ENCODE data around the gene ZBTB8OS.
"Not testable (repeated sequence)": the region's sequence is repeated elsewhere in the genome, so short reads cannot be mapped to it uniquely, and the experiment has no call there.

The ZBTB8OS gene

DNA sequence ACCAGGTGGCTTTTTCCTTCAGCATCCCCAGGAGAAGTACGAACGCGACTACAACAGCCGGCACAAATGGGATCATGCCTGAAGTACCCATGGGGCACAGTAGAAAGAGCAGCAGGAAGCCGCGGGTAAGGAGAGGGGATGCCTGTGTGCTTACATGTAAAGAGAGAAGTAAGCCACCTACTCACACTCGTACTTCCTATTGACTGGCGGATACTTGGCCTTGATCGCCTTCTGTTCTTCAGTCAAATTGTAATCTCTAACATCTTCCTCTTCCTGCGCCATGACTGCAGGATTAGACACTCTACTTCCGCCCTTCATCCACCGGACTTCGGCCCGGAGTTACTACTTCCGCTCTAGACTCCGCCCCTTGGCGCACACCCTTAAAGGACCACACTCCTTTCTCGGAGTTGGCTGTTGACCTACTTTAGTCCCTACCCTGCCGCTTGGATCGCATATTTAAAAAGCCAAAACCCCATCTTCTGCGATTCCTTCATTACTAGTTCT, at the start of gene ZBTB8OS:
TSS of gene ZBTB8OS (minus strand) at position 303 of the 504 bp plus-strand sequence. CDS start at position 282, 21 bp downstream.
- peak within 1 kb of the TSS; percentile 99 for H3K27ac Mint-ChIP-seq
- peaks cover 16 to 56% of the 10 kb centered on the region in 2 donors for H3K4me1 Mint-ChIP-seq
- peak; percentile 83 to 84 for ATAC-seq (replicated peaks)

DNA sequence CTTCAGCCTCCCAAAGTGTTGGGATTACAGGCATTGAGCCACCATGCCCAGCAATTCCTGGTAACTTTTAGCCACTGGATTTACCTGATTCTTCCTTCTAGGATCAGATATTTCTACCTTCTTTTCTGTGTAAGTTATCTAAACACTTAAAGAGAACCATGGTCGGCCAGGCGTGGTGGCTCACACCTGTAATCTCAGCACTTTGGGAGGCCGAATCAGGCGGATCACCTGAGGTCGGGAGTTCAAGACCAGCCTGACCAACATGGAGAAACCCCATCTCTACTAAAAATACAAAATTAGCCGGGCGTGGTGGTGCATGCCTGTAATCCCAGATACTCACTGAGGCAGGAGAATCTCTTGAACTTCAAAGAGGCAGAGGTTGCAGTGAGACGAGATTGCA, 46.6 kb upstream of the ZBTB8OS start:
- not testable (repeated sequence) for H3K36me3 Mint-ChIP-seq; ATAC-seq (replicated peaks); H3K4me3 Mint-ChIP-seq; DNase-seq; H3K27ac Mint-ChIP-seq; H3K9me3 Mint-ChIP-seq; H3K4me1 Mint-ChIP-seq
- peaks cover 7 to 16% of the 10 kb centered on the region in 2 donors for H3K27me3 Mint-ChIP-seq

More for the DNA sequence above, at the start of gene ZBTB8OS:
- no peaks in the 10 kb centered on the region for H3K27me3 Mint-ChIP-seq
- H3K36me3 Mint-ChIP-seq: peaks cover 24 to 34% of the 10 kb centered on the region in 2 donors
- H3K4me3 Mint-ChIP-seq: peak within 1 kb of the TSS; percentile 91 to 95
- DNase-seq: peak; percentile 87
- no peaks in the 10 kb centered on the region for H3K9me3 Mint-ChIP-seq

DNA sequence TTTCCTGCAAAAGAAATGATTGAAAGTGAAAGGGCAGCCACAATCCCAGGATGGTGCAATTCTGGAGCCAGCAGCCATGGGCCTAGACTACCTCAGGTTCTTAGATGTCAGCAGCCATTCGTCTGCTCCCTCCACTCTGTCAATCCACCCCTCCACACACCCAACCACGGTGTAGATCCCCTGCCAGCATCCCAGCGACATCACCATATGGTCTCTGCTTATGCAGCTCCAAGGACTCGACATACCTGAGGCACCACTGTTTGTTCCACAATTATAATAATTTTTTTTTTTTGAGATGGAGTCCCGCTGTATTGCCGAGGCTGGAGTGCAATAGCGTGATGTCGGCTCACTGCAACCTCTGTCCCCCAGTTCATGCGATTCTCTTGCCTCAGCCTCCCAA, 45.7 kb upstream of the ZBTB8OS start:
- Mint-ChIP-seq H3K27me3 (peaks cover 2 to 7% of the 10 kb centered on the region in 2 donors), H3K4me3 (no peak overlapping the region), H3K36me3 (peaks cover 0 to 2% of the 10 kb centered on the region in 2 donors), H3K9me3 (no peaks in the 10 kb centered on the region), H3K27ac (no peak overlapping the region), H3K4me1 (peaks cover 0 to 2% of the 10 kb centered on the region in 2 donors)
- no peak for DNase-seq
- ATAC-seq (replicated peaks): no peak

- Mint-ChIP-seq H3K27me3 (peaks cover 0 to 4% of the 10 kb centered on the region in 2 donors), H3K4me3 (no peak overlapping the region), H3K36me3 (no peaks in the 10 kb centered on the region), H3K4me1 (peaks cover 0 to 2% of the 10 kb centered on the region in 2 donors), H3K9me3 (no peaks in the 10 kb centered on the region), H3K27ac (no peak overlapping the region)
- ATAC-seq (replicated peaks) (no peak), DNase-seq (no peak)
Observed at GRCh38 chr1:32695098-32695904, 45.0 kb upstream of the ZBTB8OS start.

GRCh38 chr1:32693455-32694174, 43.3 kb upstream of the ZBTB8OS start:
- ATAC-seq (replicated peaks): no peak
- no peak overlapping the region for H3K27ac Mint-ChIP-seq
- H3K27me3 Mint-ChIP-seq: no peaks in the 10 kb centered on the region
- H3K4me3 Mint-ChIP-seq: no peak overlapping the region
- DNase-seq: no peak
- H3K36me3 Mint-ChIP-seq: peaks cover 0 to 4% of the 10 kb centered on the region in 2 donors
- peaks cover 0 to under 1% of the 10 kb centered on the region in 2 donors for H3K4me1 Mint-ChIP-seq
- H3K9me3 Mint-ChIP-seq: no peaks in the 10 kb centered on the region

- H3K36me3 Mint-ChIP-seq: peaks cover 14 to 17% of the 10 kb centered on the region in 2 donors
- no peaks in the 10 kb centered on the region for H3K4me1 Mint-ChIP-seq
- no peaks in the 10 kb centered on the region for H3K27me3 Mint-ChIP-seq
- no peaks in the 10 kb centered on the region for H3K9me3 Mint-ChIP-seq
- no peak for DNase-seq
- no peak for ATAC-seq (replicated peaks)
- H3K4me3 Mint-ChIP-seq: no peak overlapping the region
- H3K27ac Mint-ChIP-seq: no peak overlapping the region
Observed at GRCh38 chr1:32686387-32686786, 36.0 kb upstream of the ZBTB8OS start.

- Mint-ChIP-seq H3K27me3 (no peaks in the 10 kb centered on the region), H3K27ac (no peak overlapping the region), H3K9me3 (no peaks in the 10 kb centered on the region), H3K4me3 (no peak overlapping the region), H3K36me3 (peaks cover 18 to 22% of the 10 kb centered on the region in 2 donors), H3K4me1 (no peaks in the 10 kb centered on the region)
- ATAC-seq (replicated peaks): no peak
- no peak for DNase-seq
Observed at GRCh38 chr1:32685498-32685897, 35.1 kb upstream of the ZBTB8OS start.

- H3K27ac Mint-ChIP-seq: no peak overlapping the region
- no peaks in the 10 kb centered on the region for H3K27me3 Mint-ChIP-seq
- H3K4me3 Mint-ChIP-seq: no peak overlapping the region
- DNase-seq: no peak
- no peaks in the 10 kb centered on the region for H3K9me3 Mint-ChIP-seq
- H3K36me3 Mint-ChIP-seq: peaks cover 19 to 28% of the 10 kb centered on the region in 2 donors
- no peak for ATAC-seq (replicated peaks)
- H3K4me1 Mint-ChIP-seq: no peaks in the 10 kb centered on the region
Observed at GRCh38 chr1:32684167-32684811, 33.9 kb upstream of the ZBTB8OS start.

GRCh38 chr1:32683397-32683796, 33.0 kb upstream of the ZBTB8OS start:
- H3K4me1 Mint-ChIP-seq: no peaks in the 10 kb centered on the region
- H3K4me3 Mint-ChIP-seq: no peak overlapping the region
- H3K9me3 Mint-ChIP-seq: no peaks in the 10 kb centered on the region
- ATAC-seq (replicated peaks) (no peak), DNase-seq (no peak)
- no peaks in the 10 kb centered on the region for H3K27me3 Mint-ChIP-seq
- peaks cover 19 to 28% of the 10 kb centered on the region in 2 donors for H3K36me3 Mint-ChIP-seq
- H3K27ac Mint-ChIP-seq: no peak overlapping the region

GRCh38 chr1:32681999-32682398, 31.6 kb upstream of the ZBTB8OS start:
- no peaks in the 10 kb centered on the region for H3K9me3 Mint-ChIP-seq
- H3K4me3 Mint-ChIP-seq: no peak overlapping the region
- H3K4me1 Mint-ChIP-seq: no peaks in the 10 kb centered on the region
- DNase-seq (no peak), ATAC-seq (replicated peaks) (no peak)
- H3K27ac Mint-ChIP-seq: no peak overlapping the region
- H3K36me3 Mint-ChIP-seq: peaks cover 26 to 36% of the 10 kb centered on the region in 2 donors
- H3K27me3 Mint-ChIP-seq: no peaks in the 10 kb centered on the region

DNA sequence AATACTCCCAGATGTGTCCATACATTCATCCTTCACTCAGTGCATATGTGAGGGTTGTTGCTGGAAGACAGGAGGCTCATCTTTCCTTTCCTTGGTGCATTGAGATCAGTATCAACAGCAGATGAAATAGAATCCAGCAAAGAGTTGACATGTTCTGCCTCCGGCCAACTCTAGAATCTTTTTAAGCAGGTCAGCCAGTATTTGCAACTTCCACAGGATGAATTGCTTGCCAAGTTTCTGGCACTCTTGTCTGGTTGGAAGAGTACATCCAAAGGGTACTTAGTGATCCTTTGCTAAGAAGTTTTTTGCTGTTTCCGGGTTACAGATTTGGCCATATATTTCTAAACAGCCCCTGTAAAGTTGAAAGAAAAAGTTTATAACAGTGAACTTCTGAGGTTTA, 31.2 kb upstream of the ZBTB8OS start:
- DNase-seq (no peak), ATAC-seq (replicated peaks) (no peak)
- Mint-ChIP-seq H3K27me3 (no peaks in the 10 kb centered on the region), H3K4me1 (no peaks in the 10 kb centered on the region), H3K36me3 (peaks cover 26 to 35% of the 10 kb centered on the region in 2 donors), H3K27ac (no peak overlapping the region), H3K9me3 (no peaks in the 10 kb centered on the region), H3K4me3 (no peak overlapping the region)

- no peak overlapping the region for H3K4me3 Mint-ChIP-seq
- no peaks in the 10 kb centered on the region for H3K9me3 Mint-ChIP-seq
- no peaks in the 10 kb centered on the region for H3K4me1 Mint-ChIP-seq
- no peak for ATAC-seq (replicated peaks)
- H3K27me3 Mint-ChIP-seq: no peaks in the 10 kb centered on the region
- no peak overlapping the region for H3K27ac Mint-ChIP-seq
- peaks cover 29 to 37% of the 10 kb centered on the region in 2 donors for H3K36me3 Mint-ChIP-seq
- DNase-seq: no peak
Observed at GRCh38 chr1:32680642-32681041, 30.3 kb upstream of the ZBTB8OS start.

DNA sequence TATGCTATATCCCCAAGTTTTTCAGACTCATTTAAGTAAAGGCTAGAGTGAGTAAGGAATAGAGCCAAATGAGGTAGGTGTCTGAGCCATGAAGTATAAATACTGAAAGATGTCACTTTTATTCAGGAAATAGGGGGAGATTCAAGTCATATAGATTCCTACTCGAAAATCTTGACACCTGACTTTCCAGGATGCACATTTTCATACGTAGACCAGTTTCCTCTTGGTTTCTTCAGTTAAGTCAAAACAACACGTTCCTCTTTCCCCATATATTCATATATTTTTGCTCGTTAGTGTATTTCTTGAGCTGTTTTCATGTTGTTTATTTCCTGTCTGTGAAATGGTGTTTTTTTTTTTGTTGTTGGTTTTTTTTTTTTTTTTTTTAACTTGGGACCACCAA, 29.6 kb upstream of the ZBTB8OS start:
- peaks cover 34% of the 10 kb centered on the region in 2 donors for H3K36me3 Mint-ChIP-seq
- not testable (repeated sequence) for H3K27ac Mint-ChIP-seq; H3K4me1 Mint-ChIP-seq; DNase-seq; H3K27me3 Mint-ChIP-seq; H3K4me3 Mint-ChIP-seq; ATAC-seq (replicated peaks); H3K9me3 Mint-ChIP-seq

- no peaks in the 10 kb centered on the region for H3K9me3 Mint-ChIP-seq
- DNase-seq (no peak), ATAC-seq (replicated peaks) (no peak)
- peaks cover 0 to 6% of the 10 kb centered on the region in 2 donors for H3K4me1 Mint-ChIP-seq
- H3K4me3 Mint-ChIP-seq: no peak overlapping the region
- H3K27me3 Mint-ChIP-seq: no peaks in the 10 kb centered on the region
- H3K27ac Mint-ChIP-seq: no peak overlapping the region
- H3K36me3 Mint-ChIP-seq: peaks cover 43 to 44% of the 10 kb centered on the region in 2 donors
Observed at GRCh38 chr1:32676945-32677344, 26.6 kb upstream of the ZBTB8OS start.
